GM12801 (cell line): ENCODE measurements around the gene PPM1G.

Experiments
- TF ChIP-seq, protein P1 (sequence below): IDR thresholded peaks from one replicate; pipeline ENCODE4 v1.5.1; 2011; ENCODE audit warnings: control low read depth; ENCODE audit not compliant: insufficient read length; ENCODE audit errors: extremely low read depth

The PPM1G gene

DNA sequence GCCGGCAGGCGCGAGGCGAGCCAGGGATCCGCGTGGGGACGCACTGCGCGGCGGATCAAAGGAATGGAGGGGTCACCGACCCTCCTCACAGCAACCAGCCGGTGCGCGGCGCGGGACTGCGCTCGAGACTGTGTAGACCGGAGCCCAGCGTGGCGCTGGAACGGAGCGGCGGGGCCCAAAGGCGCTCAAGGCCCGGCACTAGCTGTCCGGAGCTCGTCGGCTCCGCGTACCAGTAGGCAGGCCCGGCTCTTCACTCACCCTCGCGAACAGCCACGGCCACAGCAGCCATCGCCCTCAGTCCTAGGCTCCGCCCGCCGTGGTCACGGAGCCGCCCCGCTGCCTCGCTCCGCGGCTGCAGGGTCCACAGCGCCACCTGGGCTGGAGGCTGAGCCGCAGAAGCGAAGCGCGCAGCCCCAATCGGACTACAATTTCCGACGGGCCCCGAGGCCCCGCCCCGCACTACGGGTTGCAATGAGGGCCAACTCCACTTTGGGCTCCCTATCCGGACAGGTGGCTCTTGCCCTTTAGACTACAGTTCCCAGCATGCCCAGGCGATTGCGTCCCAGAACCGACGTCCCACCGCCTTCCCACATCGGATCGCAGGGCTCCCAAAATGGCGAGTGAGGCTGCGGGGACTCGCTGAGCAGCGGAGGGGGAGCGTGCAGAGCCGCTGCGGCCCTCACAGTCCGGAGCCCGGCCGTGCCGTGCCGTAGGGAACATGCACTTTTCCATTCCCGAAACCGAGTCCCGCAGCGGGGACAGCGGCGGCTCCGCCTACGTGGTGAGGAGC lies 39.2 kb downstream of the PPM1G start, which contains the start of the genes EIF2B4 and SNX17:
EIF2B4 (minus strand) TSS at position 313 of the 790 bp plus-strand sequence; CDS start at position 289, 24 bp downstream.
SNX17 (plus strand) TSS at position 591 of the 790 bp plus-strand sequence; CDS start at position 719, 128 bp downstream.
- TF ChIP-seq, protein P1, sequence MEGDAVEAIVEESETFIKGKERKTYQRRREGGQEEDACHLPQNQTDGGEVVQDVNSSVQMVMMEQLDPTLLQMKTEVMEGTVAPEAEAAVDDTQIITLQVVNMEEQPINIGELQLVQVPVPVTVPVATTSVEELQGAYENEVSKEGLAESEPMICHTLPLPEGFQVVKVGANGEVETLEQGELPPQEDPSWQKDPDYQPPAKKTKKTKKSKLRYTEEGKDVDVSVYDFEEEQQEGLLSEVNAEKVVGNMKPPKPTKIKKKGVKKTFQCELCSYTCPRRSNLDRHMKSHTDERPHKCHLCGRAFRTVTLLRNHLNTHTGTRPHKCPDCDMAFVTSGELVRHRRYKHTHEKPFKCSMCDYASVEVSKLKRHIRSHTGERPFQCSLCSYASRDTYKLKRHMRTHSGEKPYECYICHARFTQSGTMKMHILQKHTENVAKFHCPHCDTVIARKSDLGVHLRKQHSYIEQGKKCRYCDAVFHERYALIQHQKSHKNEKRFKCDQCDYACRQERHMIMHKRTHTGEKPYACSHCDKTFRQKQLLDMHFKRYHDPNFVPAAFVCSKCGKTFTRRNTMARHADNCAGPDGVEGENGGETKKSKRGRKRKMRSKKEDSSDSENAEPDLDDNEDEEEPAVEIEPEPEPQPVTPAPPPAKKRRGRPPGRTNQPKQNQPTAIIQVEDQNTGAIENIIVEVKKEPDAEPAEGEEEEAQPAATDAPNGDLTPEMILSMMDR: no peak

DNA sequence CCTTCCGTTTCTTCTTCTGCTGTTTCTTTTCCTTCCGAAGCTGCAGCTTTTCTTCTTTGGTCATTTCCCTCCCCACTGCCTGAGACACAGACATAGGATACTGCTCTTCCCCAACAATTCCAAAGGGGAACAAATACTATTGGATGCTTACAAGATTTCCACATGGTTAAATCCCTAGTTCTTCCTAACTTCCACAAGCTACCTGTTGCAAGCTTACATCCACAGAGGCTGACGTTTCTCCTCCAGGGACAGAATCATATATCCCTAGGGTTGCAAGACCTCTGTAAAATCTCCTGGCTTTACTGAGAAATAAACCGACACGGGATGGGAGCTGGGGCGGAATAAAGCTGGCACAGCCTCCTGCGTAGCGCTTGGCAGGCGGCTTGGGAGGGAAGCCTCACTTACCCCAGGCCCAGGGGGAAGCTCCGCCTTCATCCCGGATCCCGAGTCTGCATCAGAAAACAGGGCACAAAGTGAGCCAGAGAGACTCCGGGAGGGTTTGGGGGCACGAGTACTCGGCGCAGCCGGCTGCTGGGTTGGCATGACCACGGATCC lies 39.8 kb downstream of the PPM1G start:
- TF ChIP-seq, protein P1: no peak

- TF ChIP-seq, protein P1: no peak
These were observed 45.5 kb downstream of the PPM1G start for GRCh38 chr2:27363933-27364332.

- TF ChIP-seq, protein P1: no peak
These were observed 46.5 kb downstream of the PPM1G start for GRCh38 chr2:27362678-27363420.

GRCh38 chr2:27356382-27357181 lies 52.8 kb downstream of the PPM1G start, which contains the start of gene GTF3C2:
Gene GTF3C2 (minus strand): TSS chr2:27356764. CDS start chr2:27343554, 13,210 bp downstream.
- TF ChIP-seq, protein P1: no peak

DNA sequence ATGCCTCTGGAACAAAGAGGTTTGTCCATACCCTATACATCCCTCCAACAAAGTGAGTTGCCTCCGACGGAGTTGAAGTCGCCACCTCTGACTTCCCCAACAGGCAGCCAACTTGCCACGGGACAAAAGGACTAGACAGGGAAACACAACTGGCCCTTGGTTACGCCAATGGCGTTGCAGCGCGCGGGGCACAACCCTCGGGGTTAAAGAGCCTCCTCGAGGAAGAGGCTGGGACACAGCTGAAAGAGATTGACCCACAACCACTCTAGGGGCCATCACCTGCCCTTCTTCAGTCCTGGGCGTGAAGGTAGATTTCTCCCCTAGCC lies 53.4 kb downstream of the PPM1G start:
- TF ChIP-seq, protein P1: no peak
